VCaP (cell line): Measurements from ENCODE around the gene ARHGAP23.

Experiments used
- H3K27ac ChIP-seq: fragments of 450-650 bp; 2 replicates; pipeline ENCODE4 v1.5.1; 2017
- CTCF ChIP-seq: fragments of 450-650 bp; conservative IDR thresholded peaks from 2 replicates; pipeline ENCODE4 v1.5.1; 2017; ENCODE audit warnings: mild to moderate bottlenecking, moderate library complexity

ARHGAP23 gene

GRCh38 chr17:38403491-38403890 is 24.8 kb upstream of the ARHGAP23 start:
- TF ChIP-seq CTCF = no peak
- no peak overlapping the region; the same call in 1 of the 2 replicates for H3K27ac ChIP-seq

- no peak overlapping the region for H3K27ac ChIP-seq
- no peak for TF ChIP-seq CTCF
Observed at GRCh38 chr17:38404174-38404943, 23.9 kb upstream of the ARHGAP23 start.

- TF ChIP-seq CTCF = no peak
- no peak overlapping the region for H3K27ac ChIP-seq
Observed at GRCh38 chr17:38405654-38406053, 22.6 kb upstream of the ARHGAP23 start.

GRCh38 chr17:38410201-38410600 is 18.1 kb upstream of the ARHGAP23 start:
- H3K27ac ChIP-seq = no peak overlapping the region
- TF ChIP-seq CTCF = no peak

- H3K27ac ChIP-seq = peak overlapping the region; percentile 65
- no peak for TF ChIP-seq CTCF
Observed at GRCh38 chr17:38415250-38416194, 12.7 kb upstream of the ARHGAP23 start.

- no peak for TF ChIP-seq CTCF
- no peak overlapping the region for H3K27ac ChIP-seq
Observed at GRCh38 chr17:38416840-38417209, 11.4 kb upstream of the ARHGAP23 start.

- no peak for TF ChIP-seq CTCF
- H3K27ac ChIP-seq = no peak overlapping the region
Observed at GRCh38 chr17:38417210-38417951, 10.9 kb upstream of the ARHGAP23 start.
